Activated naive CD8-positive, alpha-beta T cell treated with anti-CD3 and anti-CD28 coated beads, Interleukin-2, amount 50 U/mL, for 24 hours (primary cell): ENCODE data around the gene TENM3.
"Not testable (repeated sequence)": the region's sequence is repeated elsewhere in the genome, so short reads cannot be mapped to it uniquely, and the experiment has no call there.

Source experiments
- ATAC-seq: fragments of 150-1000 bp; cut with Tn5 transposase; one replicate; pipeline ENCODE4 v1.10.0; 2021
- DNase-seq: peaks from one replicate; pipeline ENCODE4 v3.0.0; 2021
- H3K27ac Mint-ChIP-seq: one replicate; pipeline ENCODE4 v1.8.0; 2021; ENCODE audit warnings: mild to moderate bottlenecking, mixed read lengths
- H3K27me3 Mint-ChIP-seq: one replicate; pipeline ENCODE4 v1.8.0; 2021; ENCODE audit warnings: mixed read lengths
- H3K36me3 Mint-ChIP-seq: one replicate; pipeline ENCODE4 v1.8.0; 2021; ENCODE audit warnings: low read depth, mixed read lengths
- H3K4me1 Mint-ChIP-seq: one replicate; pipeline ENCODE4 v1.8.0; 2021; ENCODE audit warnings: mixed read lengths
- H3K4me3 Mint-ChIP-seq: one replicate; pipeline ENCODE4 v1.8.0; 2021; ENCODE audit warnings: mild to moderate bottlenecking, moderate library complexity, mixed read lengths
- H3K9me3 Mint-ChIP-seq: one replicate; pipeline ENCODE4 v1.8.0; 2021; ENCODE audit warnings: mixed read lengths

TENM3 gene

GRCh38 chr4:182243204-182243603, at the start of gene TENM3:
Gene TENM3 (plus strand): TSS chr4:182243402. CDS start chr4:182324021, 80,619 bp downstream.
- ATAC-seq, H3K27ac Mint-ChIP-seq, H3K36me3 Mint-ChIP-seq, H3K27me3 Mint-ChIP-seq, H3K9me3 Mint-ChIP-seq, H3K4me1 Mint-ChIP-seq, DNase-seq, H3K4me3 Mint-ChIP-seq: not testable (repeated sequence)

GRCh38 chr4:182194091-182194824, 48.9 kb upstream of the TENM3 start:
- H3K4me3 Mint-ChIP-seq: no peak overlapping the region
- no peak for ATAC-seq
- no peak overlapping the region for H3K27ac Mint-ChIP-seq
- DNase-seq: no peak
- no peaks in the 10 kb centered on the region for H3K36me3 Mint-ChIP-seq
- no peaks in the 10 kb centered on the region for H3K9me3 Mint-ChIP-seq
- H3K4me1 Mint-ChIP-seq: no peaks in the 10 kb centered on the region
- H3K27me3 Mint-ChIP-seq: no peaks in the 10 kb centered on the region

GRCh38 chr4:182197611-182198010, 45.6 kb upstream of the TENM3 start:
- DNase-seq (no peak), ATAC-seq (no peak)
- no peaks in the 10 kb centered on the region for H3K4me1 Mint-ChIP-seq
- H3K4me3 Mint-ChIP-seq: no peak overlapping the region
- H3K9me3 Mint-ChIP-seq: no peaks in the 10 kb centered on the region
- H3K27me3 Mint-ChIP-seq: peaks cover 1% of the 10 kb centered on the region
- no peaks in the 10 kb centered on the region for H3K36me3 Mint-ChIP-seq
- no peak overlapping the region for H3K27ac Mint-ChIP-seq

- no peak overlapping the region for H3K27ac Mint-ChIP-seq
- no peak overlapping the region for H3K4me3 Mint-ChIP-seq
- ATAC-seq (no peak), DNase-seq (no peak)
- H3K9me3 Mint-ChIP-seq: no peaks in the 10 kb centered on the region
- H3K36me3 Mint-ChIP-seq: no peaks in the 10 kb centered on the region
- peaks cover 1% of the 10 kb centered on the region for H3K27me3 Mint-ChIP-seq
- no peaks in the 10 kb centered on the region for H3K4me1 Mint-ChIP-seq
Measured at GRCh38 chr4:182201871-182202270, 41.3 kb upstream of the TENM3 start.

- Mint-ChIP-seq H3K27ac (no peak overlapping the region), H3K27me3 (peaks cover 1% of the 10 kb centered on the region), H3K4me1 (no peaks in the 10 kb centered on the region), H3K4me3 (no peak overlapping the region), H3K9me3 (no peaks in the 10 kb centered on the region), H3K36me3 (no peaks in the 10 kb centered on the region)
- DNase-seq (no peak), ATAC-seq (no peak)
Measured at GRCh38 chr4:182202650-182203049, 40.6 kb upstream of the TENM3 start.

- ATAC-seq: no peak
- Mint-ChIP-seq H3K36me3 (no peaks in the 10 kb centered on the region), H3K27me3 (peaks cover 1% of the 10 kb centered on the region)
Measured at GRCh38 chr4:182203872-182204411, 39.3 kb upstream of the TENM3 start.

GRCh38 chr4:182205306-182205705, 37.9 kb upstream of the TENM3 start:
- ATAC-seq: no peak
- no peak overlapping the region for H3K4me3 Mint-ChIP-seq
- H3K27ac Mint-ChIP-seq: no peak overlapping the region
- H3K9me3 Mint-ChIP-seq: peaks cover 4% of the 10 kb centered on the region
- DNase-seq: no peak
- H3K4me1 Mint-ChIP-seq: no peaks in the 10 kb centered on the region
- peaks cover 1% of the 10 kb centered on the region for H3K27me3 Mint-ChIP-seq
- no peaks in the 10 kb centered on the region for H3K36me3 Mint-ChIP-seq

More at GRCh38 chr4:182203872-182204411, 39.3 kb upstream of the TENM3 start:
- H3K27ac Mint-ChIP-seq: no peak overlapping the region
- no peak for DNase-seq
- H3K9me3 Mint-ChIP-seq: no peaks in the 10 kb centered on the region
- no peak overlapping the region for H3K4me3 Mint-ChIP-seq
- H3K4me1 Mint-ChIP-seq: no peaks in the 10 kb centered on the region

- DNase-seq: no peak
- Mint-ChIP-seq H3K9me3 (peaks cover 4% of the 10 kb centered on the region), H3K4me3 (no peak overlapping the region), H3K27me3 (peaks cover 1% of the 10 kb centered on the region), H3K4me1 (no peaks in the 10 kb centered on the region), H3K27ac (no peak overlapping the region), H3K36me3 (no peaks in the 10 kb centered on the region)
- ATAC-seq: no peak
Measured at GRCh38 chr4:182206266-182206665, 36.9 kb upstream of the TENM3 start.

- ATAC-seq (no peak), DNase-seq (no peak)
- Mint-ChIP-seq H3K9me3 (peaks cover 4% of the 10 kb centered on the region), H3K4me3 (no peak overlapping the region), H3K4me1 (no peaks in the 10 kb centered on the region), H3K36me3 (no peaks in the 10 kb centered on the region), H3K27ac (no peak overlapping the region), H3K27me3 (peaks cover 1% of the 10 kb centered on the region)
Measured at GRCh38 chr4:182206916-182207315, 36.3 kb upstream of the TENM3 start.

- peaks cover 4% of the 10 kb centered on the region for H3K9me3 Mint-ChIP-seq
- no peaks in the 10 kb centered on the region for H3K4me1 Mint-ChIP-seq
- no peak overlapping the region for H3K27ac Mint-ChIP-seq
- H3K36me3 Mint-ChIP-seq: no peaks in the 10 kb centered on the region
- no peak overlapping the region for H3K4me3 Mint-ChIP-seq
- H3K27me3 Mint-ChIP-seq: no peaks in the 10 kb centered on the region
- ATAC-seq: no peak
- DNase-seq: no peak
Measured at GRCh38 chr4:182207830-182208396, 35.3 kb upstream of the TENM3 start.

GRCh38 chr4:182208526-182209050, 34.6 kb upstream of the TENM3 start:
- Mint-ChIP-seq H3K4me3 (no peak overlapping the region), H3K4me1 (no peaks in the 10 kb centered on the region), H3K27me3 (no peaks in the 10 kb centered on the region), H3K36me3 (no peaks in the 10 kb centered on the region), H3K27ac (no peak overlapping the region), H3K9me3 (peaks cover 4% of the 10 kb centered on the region)
- ATAC-seq (no peak), DNase-seq (no peak)

GRCh38 chr4:182212211-182212761, 30.9 kb upstream of the TENM3 start:
- Mint-ChIP-seq H3K4me3 (no peak overlapping the region), H3K27me3 (no peaks in the 10 kb centered on the region), H3K9me3 (peaks cover 4% of the 10 kb centered on the region), H3K4me1 (no peaks in the 10 kb centered on the region), H3K36me3 (no peaks in the 10 kb centered on the region), H3K27ac (no peak overlapping the region)
- ATAC-seq: no peak
- DNase-seq: no peak

- Mint-ChIP-seq H3K9me3 (peaks cover 4% of the 10 kb centered on the region), H3K27me3 (no peaks in the 10 kb centered on the region), H3K4me1 (no peaks in the 10 kb centered on the region), H3K4me3 (no peak overlapping the region), H3K36me3 (no peaks in the 10 kb centered on the region), H3K27ac (no peak overlapping the region)
- DNase-seq: no peak
- ATAC-seq: no peak
Measured at GRCh38 chr4:182213004-182213403, 30.2 kb upstream of the TENM3 start.

- Mint-ChIP-seq H3K27ac (no peak overlapping the region), H3K36me3 (no peaks in the 10 kb centered on the region), H3K27me3 (no peaks in the 10 kb centered on the region), H3K4me3 (no peak overlapping the region), H3K9me3 (no peaks in the 10 kb centered on the region), H3K4me1 (no peaks in the 10 kb centered on the region)
- no peak for DNase-seq
- ATAC-seq: no peak
Measured at GRCh38 chr4:182215148-182215547, 28.1 kb upstream of the TENM3 start.

GRCh38 chr4:182216005-182216404, 27.2 kb upstream of the TENM3 start:
- Mint-ChIP-seq H3K4me1 (no peaks in the 10 kb centered on the region), H3K36me3 (no peaks in the 10 kb centered on the region), H3K27me3 (no peaks in the 10 kb centered on the region), H3K9me3 (no peaks in the 10 kb centered on the region), H3K4me3 (no peak overlapping the region), H3K27ac (no peak overlapping the region)
- DNase-seq (no peak), ATAC-seq (no peak)
